Neural cell (in vitro differentiated cells): ENCODE measurements around the gene ITIH2.

Experiments
- CTCF ChIP-seq: fragments of 450-650 bp; IDR thresholded peaks from 2 replicates; pipeline ENCODE4 v1.5.1; 2014; ENCODE audit warnings: antibody characterized with exemption, mild to moderate bottlenecking, moderate library complexity; ENCODE audit not compliant: poor library complexity, severe bottlenecking
- EZH2 ChIP-seq: fragments of 200-600, 300-800 bp; shearing (Covaris generic), sonication (generic); IDR thresholded peaks from 2 replicates; pipeline ENCODE4 v1.6.1; 2014; ENCODE audit warnings: antibody characterized with exemption, low read length, borderline replicate concordance, mild to moderate bottlenecking; ENCODE audit not compliant: insufficient read depth, poor library complexity, severe bottlenecking

DNA sequence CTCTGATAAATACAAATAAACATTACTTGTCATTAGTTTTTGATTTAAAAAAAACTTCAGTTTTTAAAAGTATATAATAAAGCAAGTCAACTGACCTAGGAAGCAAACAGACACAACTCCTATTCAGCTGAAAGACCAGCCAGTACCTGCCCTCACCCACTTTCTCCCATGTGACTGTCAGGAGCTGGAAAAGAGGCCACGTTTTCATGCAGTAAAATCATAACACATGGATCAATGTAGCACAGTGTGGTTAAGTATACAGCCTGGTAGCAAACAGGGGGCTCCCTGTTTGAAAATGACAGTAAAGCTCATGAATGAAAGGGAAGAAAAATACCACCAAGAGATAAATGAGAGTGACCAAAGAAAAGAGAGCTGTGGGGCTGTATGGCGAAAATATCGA is 63.1 kb downstream of the ITIH2 start:
- TF ChIP-seq CTCF (no peak), EZH2 (no peak)
